ENCODE results near the gene ADGRA3.

Gene ADGRA3

GRCh38 chr4:22515888-22516541, at the start of gene ADGRA3:
ADGRA3 (minus strand) TSS chr4:22516066; CDS start chr4:22515784, 282 bp downstream.
- H3K9me3 Mint-ChIP-seq = no peaks in the 10 kb centered on the region
- H3K4me3 Mint-ChIP-seq = peak within 1 kb of the TSS; percentile 75
- no peaks in the 10 kb centered on the region for H3K36me3 Mint-ChIP-seq (ENCODE audit: low read depth)
- peaks cover 37% of the 10 kb centered on the region for H3K27me3 Mint-ChIP-seq
- no peak within 1 kb of the TSS for H3K27ac Mint-ChIP-seq
- intact Hi-C loops (cut with micrococcal nuclease) = no loop called here
- H3K4me1 Mint-ChIP-seq (ENCODE audit: low read depth) = peaks cover 16% of the 10 kb centered on the region

- intact Hi-C loops (cut with micrococcal nuclease) = no loop called here
- no peaks in the 10 kb centered on the region for H3K9me3 Mint-ChIP-seq
- H3K4me3 Mint-ChIP-seq = no peak overlapping the region
- no peaks in the 10 kb centered on the region for H3K27me3 Mint-ChIP-seq
- H3K36me3 Mint-ChIP-seq (ENCODE audit: low read depth) = no peaks in the 10 kb centered on the region
- no peak overlapping the region for H3K27ac Mint-ChIP-seq
- no peaks in the 10 kb centered on the region for H3K4me1 Mint-ChIP-seq (ENCODE audit: low read depth)
Observed at GRCh38 chr4:22556495-22556894, 40.6 kb upstream of the ADGRA3 start.

DNA sequence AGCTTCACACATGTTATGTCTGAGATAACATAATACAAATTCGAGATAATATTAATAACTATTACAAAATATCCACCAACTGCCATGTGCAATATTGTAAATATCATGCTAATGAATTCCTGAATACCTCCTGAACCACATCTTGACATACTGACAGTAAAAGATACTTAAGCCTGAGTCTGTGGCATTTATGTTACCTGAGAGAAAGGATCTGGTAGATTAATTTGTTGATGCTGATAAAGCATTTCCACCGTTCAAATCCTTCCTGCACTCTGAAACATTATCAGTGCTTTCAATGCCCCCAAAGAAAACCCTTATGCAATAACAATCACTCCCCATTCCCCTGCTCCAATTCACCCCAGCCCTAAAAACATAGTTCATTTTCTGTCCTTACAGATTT, 38.8 kb upstream of the ADGRA3 start:
- Mint-ChIP-seq H3K27ac (no peak overlapping the region), H3K27me3 (no peaks in the 10 kb centered on the region), H3K4me3 (no peak overlapping the region)

DNA sequence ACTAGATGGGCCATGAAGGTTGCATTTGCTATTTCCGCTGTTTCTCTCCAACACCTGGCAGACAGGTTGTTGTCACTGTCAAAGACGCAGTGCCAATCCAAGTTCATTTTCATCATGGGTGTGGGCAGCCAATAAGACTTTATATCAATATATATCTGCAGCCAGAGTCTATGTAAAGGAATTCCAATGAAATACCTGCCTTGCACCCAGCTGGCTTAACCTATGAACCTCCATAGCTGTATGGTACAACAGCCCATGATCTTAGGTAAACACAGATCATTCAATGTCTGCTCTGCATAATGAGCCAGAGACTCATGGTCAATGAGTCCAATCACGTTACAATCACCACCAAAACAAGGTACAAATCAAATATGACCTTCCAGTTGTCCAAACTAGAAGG, 37.7 kb upstream of the ADGRA3 start:
- Mint-ChIP-seq H3K36me3 (ENCODE audit: low read depth) (no peaks in the 10 kb centered on the region), H3K9me3 (no peaks in the 10 kb centered on the region), H3K27me3 (no peaks in the 10 kb centered on the region), H3K4me3 (no peak overlapping the region), H3K27ac (no peak overlapping the region), H3K4me1 (ENCODE audit: low read depth) (no peaks in the 10 kb centered on the region)
- intact Hi-C loops (cut with micrococcal nuclease) = no loop called here

More for the DNA sequence above, 38.8 kb upstream of the ADGRA3 start:
- Mint-ChIP-seq H3K4me1 (ENCODE audit: low read depth) (no peaks in the 10 kb centered on the region), H3K9me3 (no peaks in the 10 kb centered on the region), H3K36me3 (ENCODE audit: low read depth) (no peaks in the 10 kb centered on the region)
- intact Hi-C loops (cut with micrococcal nuclease) = no loop called here

GRCh38 chr4:22552812-22553211, 36.9 kb upstream of the ADGRA3 start:
- Mint-ChIP-seq H3K4me3 (no peak overlapping the region), H3K36me3 (ENCODE audit: low read depth) (no peaks in the 10 kb centered on the region), H3K4me1 (ENCODE audit: low read depth) (no peaks in the 10 kb centered on the region), H3K27ac (no peak overlapping the region), H3K27me3 (no peaks in the 10 kb centered on the region), H3K9me3 (no peaks in the 10 kb centered on the region)
- intact Hi-C loops (cut with micrococcal nuclease) = no loop called here

GRCh38 chr4:22551550-22551949, 35.7 kb upstream of the ADGRA3 start:
- Mint-ChIP-seq H3K27me3 (no peaks in the 10 kb centered on the region), H3K27ac (no peak overlapping the region), H3K4me3 (no peak overlapping the region), H3K36me3 (ENCODE audit: low read depth) (no peaks in the 10 kb centered on the region), H3K9me3 (peaks cover 9% of the 10 kb centered on the region), H3K4me1 (ENCODE audit: low read depth) (no peaks in the 10 kb centered on the region)
- intact Hi-C loops (cut with micrococcal nuclease) = no loop called here

DNA sequence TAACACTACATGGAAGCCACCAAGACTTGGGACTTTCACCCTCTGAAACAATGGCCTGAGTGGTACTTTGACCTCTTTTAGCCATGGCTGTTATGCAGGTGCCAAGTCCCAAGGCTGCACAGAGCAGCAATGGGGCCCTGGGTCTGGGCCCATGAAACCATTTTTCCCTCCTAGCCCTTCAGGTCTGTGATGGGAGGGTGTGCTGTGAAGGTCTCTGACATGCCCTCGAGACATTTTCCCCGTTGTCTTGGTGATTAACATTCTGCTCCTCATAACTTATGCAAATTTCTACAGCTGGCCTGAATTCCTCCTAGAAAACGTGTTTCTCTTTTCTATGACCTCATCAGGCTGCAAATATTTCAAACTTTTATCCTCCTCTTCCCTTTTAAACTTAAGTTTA, 30.4 kb upstream of the ADGRA3 start:
- Mint-ChIP-seq H3K36me3 (ENCODE audit: low read depth) (no peaks in the 10 kb centered on the region), H3K4me3 (no peak overlapping the region), H3K9me3 (peaks cover 24% of the 10 kb centered on the region), H3K27me3 (no peaks in the 10 kb centered on the region), H3K27ac (no peak overlapping the region), H3K4me1 (ENCODE audit: low read depth) (no peaks in the 10 kb centered on the region)
- intact Hi-C loops (cut with micrococcal nuclease) = no loop called here

- Mint-ChIP-seq H3K27ac (no peak overlapping the region), H3K4me3 (no peak overlapping the region), H3K27me3 (no peaks in the 10 kb centered on the region), H3K9me3 (peaks cover 12% of the 10 kb centered on the region), H3K4me1 (ENCODE audit: low read depth) (no peaks in the 10 kb centered on the region), H3K36me3 (ENCODE audit: low read depth) (no peaks in the 10 kb centered on the region)
- intact Hi-C loops (cut with micrococcal nuclease) = no loop called here
Observed at GRCh38 chr4:22539251-22539650, 23.4 kb upstream of the ADGRA3 start.

GRCh38 chr4:22537864-22538263, 22.0 kb upstream of the ADGRA3 start:
- H3K36me3 Mint-ChIP-seq (ENCODE audit: low read depth) = no peaks in the 10 kb centered on the region
- no peak overlapping the region for H3K4me3 Mint-ChIP-seq
- H3K27me3 Mint-ChIP-seq = no peaks in the 10 kb centered on the region
- intact Hi-C loops (cut with micrococcal nuclease) = no loop called here
- H3K27ac Mint-ChIP-seq = no peak overlapping the region
- H3K9me3 Mint-ChIP-seq = peaks cover 25% of the 10 kb centered on the region
- no peaks in the 10 kb centered on the region for H3K4me1 Mint-ChIP-seq (ENCODE audit: low read depth)

DNA sequence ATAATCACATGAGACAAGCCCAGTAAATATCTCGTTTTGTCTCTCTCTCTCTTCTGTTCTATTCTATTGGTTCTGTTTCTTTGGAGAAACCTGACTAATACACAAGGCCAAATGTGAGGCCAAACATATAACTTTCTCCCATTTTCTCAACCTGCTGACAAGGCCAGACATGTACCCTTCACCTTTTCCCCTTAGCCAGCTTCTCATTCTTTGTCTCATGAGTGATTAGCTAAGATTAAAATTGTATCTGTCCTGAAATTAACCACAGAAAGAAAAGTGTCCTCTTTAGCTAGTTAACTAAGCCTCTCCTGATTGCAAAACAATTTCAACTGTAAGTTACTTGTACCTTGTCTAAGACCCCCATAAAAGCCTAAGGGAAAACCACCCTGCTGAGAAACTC, 18.5 kb upstream of the ADGRA3 start:
- H3K4me1 Mint-ChIP-seq (ENCODE audit: low read depth) = no peaks in the 10 kb centered on the region
- no peak overlapping the region for H3K4me3 Mint-ChIP-seq
- peaks cover 27% of the 10 kb centered on the region for H3K9me3 Mint-ChIP-seq
- H3K27me3 Mint-ChIP-seq = no peaks in the 10 kb centered on the region
- intact Hi-C loops (cut with micrococcal nuclease) = no loop called here
- H3K27ac Mint-ChIP-seq = no peak overlapping the region
- no peaks in the 10 kb centered on the region for H3K36me3 Mint-ChIP-seq (ENCODE audit: low read depth)

DNA sequence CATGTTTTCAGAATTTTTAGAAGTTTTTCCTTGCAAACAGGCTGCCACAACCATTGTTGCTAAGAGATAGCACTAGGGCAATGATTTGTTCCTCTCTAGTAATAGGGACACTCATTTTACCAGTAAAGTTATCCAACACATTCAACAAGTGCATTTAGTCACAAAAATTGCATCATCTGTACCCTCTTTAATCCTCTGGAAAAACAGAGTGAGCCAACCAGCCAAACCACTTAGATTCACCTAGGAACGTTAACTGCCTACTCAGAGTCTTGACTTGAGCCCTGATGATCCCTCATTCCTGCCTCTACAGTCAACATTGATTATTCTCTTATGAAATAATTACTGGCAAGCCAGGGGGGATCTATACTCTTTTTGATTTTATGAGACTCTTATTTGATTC, 17.0 kb upstream of the ADGRA3 start:
- intact Hi-C loops (cut with micrococcal nuclease) = no loop called here
- Mint-ChIP-seq H3K27ac (no peak overlapping the region), H3K27me3 (no peaks in the 10 kb centered on the region), H3K4me1 (ENCODE audit: low read depth) (no peaks in the 10 kb centered on the region), H3K4me3 (no peak overlapping the region), H3K9me3 (peaks cover 27% of the 10 kb centered on the region), H3K36me3 (ENCODE audit: low read depth) (no peaks in the 10 kb centered on the region)

- Mint-ChIP-seq H3K4me3 (no peak overlapping the region), H3K9me3 (peaks cover 27% of the 10 kb centered on the region), H3K27me3 (no peaks in the 10 kb centered on the region), H3K27ac (no peak overlapping the region), H3K4me1 (ENCODE audit: low read depth) (no peaks in the 10 kb centered on the region), H3K36me3 (ENCODE audit: low read depth) (no peaks in the 10 kb centered on the region)
- intact Hi-C loops (cut with micrococcal nuclease) = no loop called here
Observed at GRCh38 chr4:22532117-22532516, 16.3 kb upstream of the ADGRA3 start.

GRCh38 chr4:22531311-22532019, 15.6 kb upstream of the ADGRA3 start:
- Mint-ChIP-seq H3K9me3 (peaks cover 27% of the 10 kb centered on the region), H3K36me3 (ENCODE audit: low read depth) (no peaks in the 10 kb centered on the region), H3K27me3 (no peaks in the 10 kb centered on the region), H3K27ac (no peak overlapping the region), H3K4me3 (no peak overlapping the region), H3K4me1 (ENCODE audit: low read depth) (no peaks in the 10 kb centered on the region)
- intact Hi-C loops (cut with micrococcal nuclease) = no loop called here

DNA sequence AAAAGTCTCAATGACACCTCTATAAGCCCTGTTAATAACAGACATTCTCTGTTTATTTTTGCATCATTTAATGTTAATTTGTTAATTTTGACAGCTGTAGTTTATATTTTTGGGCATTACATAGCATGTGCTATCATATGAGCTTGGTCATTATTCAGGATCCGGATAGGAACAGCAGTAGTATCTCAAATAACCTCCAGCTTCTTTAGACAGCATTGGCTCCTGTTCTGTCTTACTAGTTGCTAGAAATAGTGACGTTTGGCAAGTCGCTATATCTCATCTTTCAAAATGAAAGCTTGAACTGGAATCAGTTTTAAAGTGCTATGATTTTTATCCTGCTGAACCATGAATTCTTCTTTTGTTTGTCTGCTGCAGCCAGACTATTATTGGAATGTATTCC, 9.0 kb upstream of the ADGRA3 start:
- no peak overlapping the region for H3K4me3 Mint-ChIP-seq
- intact Hi-C loops (cut with micrococcal nuclease) = no loop called here

More for the DNA sequence above, 9.0 kb upstream of the ADGRA3 start:
- no peaks in the 10 kb centered on the region for H3K9me3 Mint-ChIP-seq
- no peaks in the 10 kb centered on the region for H3K4me1 Mint-ChIP-seq (ENCODE audit: low read depth)
- H3K36me3 Mint-ChIP-seq (ENCODE audit: low read depth) = no peaks in the 10 kb centered on the region
- H3K27ac Mint-ChIP-seq = no peak overlapping the region
- H3K27me3 Mint-ChIP-seq = no peaks in the 10 kb centered on the region

Measured in dendritic cell treated with granulocyte-macrophage colony-stimulating factor and Interleukin-4, amounts not matched to agents 40 ng/mL and 50 ng/mL, for 4 days (primary cell).